Mononuclear cell (primary cell): ENCODE measurements around the gene CTTNBP2. TPM values are rescaled to one million over a fixed set of nuclear protein-coding genes. Genes with fewer than 3 reads are reported as not detected.

Experiments used
- H3K27me3 ChIP-seq: 2 replicates; pipeline ENCODE4 v1.6.0; 2011; ENCODE audit warnings: low read length, control low read depth; ENCODE audit not compliant: insufficient read depth
- H3K4me1 ChIP-seq: 2 replicates; pipeline ENCODE4 v1.5.1; 2011; ENCODE audit warnings: mild to moderate bottlenecking, low read length, control low read depth; ENCODE audit not compliant: insufficient read depth
- H3K4me3 ChIP-seq: 2 replicates; pipeline ENCODE4 v1.5.1; 2011; ENCODE audit warnings: mild to moderate bottlenecking, low read length, moderate library complexity
- H3K9me3 ChIP-seq: 2 replicates; pipeline ENCODE4 v1.5.1; 2011; ENCODE audit warnings: low read depth, mild to moderate bottlenecking, control low read depth, low read length
- total RNA-seq: library from RNA; depleted of rRNA; stranded (reverse); fragments of >200 nt; gene quantifications from one replicate; pipeline ENCODE4 v1.2.3, GENCODE V29; 2012

CTTNBP2 gene
- total RNA-seq, 1 donor: 0.10 TPM

DNA sequence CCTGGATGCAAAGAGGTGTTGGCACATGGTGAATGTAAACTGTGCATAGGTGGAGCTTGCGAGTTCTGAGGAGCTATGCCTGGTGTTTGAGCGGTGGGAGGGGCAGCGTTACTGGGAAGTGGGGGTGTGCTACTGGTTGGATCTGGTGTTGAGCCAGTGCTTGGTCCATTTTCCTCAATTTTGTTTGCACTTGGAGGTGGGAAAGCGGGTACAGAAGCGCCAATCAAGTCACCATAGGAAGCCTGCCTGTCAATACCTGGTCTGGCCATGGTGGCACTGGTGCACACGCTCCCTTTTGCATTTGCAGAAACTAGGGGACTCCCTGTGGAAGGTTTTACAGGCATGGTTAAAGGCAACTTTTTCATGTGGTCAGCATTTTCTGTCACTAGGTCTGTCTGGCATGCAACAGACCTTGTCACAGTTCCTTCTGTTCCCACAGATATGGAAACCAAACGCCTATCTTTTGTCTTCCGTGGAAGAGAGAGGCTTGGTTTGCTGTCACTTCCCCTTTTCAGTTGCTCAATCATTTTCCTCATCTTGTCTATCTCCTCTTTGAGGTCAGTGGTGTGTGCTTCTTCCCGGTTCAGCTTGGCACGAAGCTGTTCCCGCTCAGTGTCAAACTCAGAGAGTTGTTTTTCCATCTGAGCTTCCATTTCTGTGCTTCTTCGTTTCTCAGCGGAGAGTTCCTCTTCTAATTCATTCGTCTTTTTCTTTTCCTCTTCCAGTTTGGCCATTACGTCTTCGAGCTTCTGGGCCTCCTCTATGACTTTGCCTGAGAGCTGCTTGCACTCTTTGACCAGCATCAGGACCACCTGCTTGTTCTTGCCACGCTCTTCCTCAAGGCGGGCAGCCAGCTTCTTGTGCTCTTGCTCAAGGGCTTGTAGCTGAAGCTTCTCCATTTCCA lies 81.1 kb downstream of the CTTNBP2 start:
- Histone ChIP-seq H3K4me1 (peaks cover 14% of the 10 kb centered on the region), H3K9me3 (no peaks in the 10 kb centered on the region), H3K4me3 (no peak overlapping the region), H3K27me3 (no peaks in the 10 kb centered on the region)

DNA sequence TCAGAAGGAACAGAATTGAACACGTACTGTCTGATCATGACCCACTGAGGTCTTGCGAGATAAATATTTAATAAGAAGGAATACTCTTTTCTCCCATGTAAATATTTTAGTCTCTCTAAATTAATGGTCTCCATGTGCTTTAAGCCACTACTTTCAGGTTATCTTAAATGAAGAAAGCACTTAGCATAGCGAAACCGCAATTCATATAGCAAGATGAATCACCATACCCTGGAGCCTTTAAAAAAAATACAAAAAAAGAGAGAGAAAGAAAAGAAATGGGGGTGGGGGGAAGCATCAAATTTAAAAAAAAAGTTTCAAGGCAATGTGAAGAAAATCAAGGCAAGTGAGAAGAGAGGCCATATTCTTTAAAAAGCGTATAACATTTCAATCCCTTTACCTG lies 82.5 kb downstream of the CTTNBP2 start:
- no peak overlapping the region for H3K4me3 ChIP-seq
- no peaks in the 10 kb centered on the region for H3K9me3 ChIP-seq
- peaks cover 14% of the 10 kb centered on the region for H3K4me1 ChIP-seq

DNA sequence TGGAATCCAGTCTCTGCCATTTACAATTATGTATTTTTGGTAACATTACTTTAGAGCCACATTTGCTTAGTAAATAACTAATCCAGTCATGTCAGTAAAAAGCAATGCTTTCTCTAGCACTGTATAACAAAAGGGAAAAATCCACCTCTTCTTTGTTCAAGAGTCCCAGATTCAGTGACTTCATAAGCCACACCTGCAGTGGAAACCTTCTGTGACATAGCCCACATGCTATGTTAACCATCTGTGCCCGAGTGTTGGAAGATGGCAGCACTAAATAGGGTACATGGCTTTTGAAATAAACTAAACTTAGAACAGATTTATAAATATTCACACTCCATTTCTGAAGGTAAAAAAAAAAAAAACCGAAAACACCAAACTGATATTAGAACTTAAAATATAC lies 83.0 kb downstream of the CTTNBP2 start:
- no peaks in the 10 kb centered on the region for H3K9me3 ChIP-seq
- H3K4me1 ChIP-seq: peaks cover 14% of the 10 kb centered on the region
- no peak overlapping the region for H3K4me3 ChIP-seq
- no peaks in the 10 kb centered on the region for H3K27me3 ChIP-seq

More for the DNA sequence above, 82.5 kb downstream of the CTTNBP2 start:
- H3K27me3 ChIP-seq: no peaks in the 10 kb centered on the region

DNA sequence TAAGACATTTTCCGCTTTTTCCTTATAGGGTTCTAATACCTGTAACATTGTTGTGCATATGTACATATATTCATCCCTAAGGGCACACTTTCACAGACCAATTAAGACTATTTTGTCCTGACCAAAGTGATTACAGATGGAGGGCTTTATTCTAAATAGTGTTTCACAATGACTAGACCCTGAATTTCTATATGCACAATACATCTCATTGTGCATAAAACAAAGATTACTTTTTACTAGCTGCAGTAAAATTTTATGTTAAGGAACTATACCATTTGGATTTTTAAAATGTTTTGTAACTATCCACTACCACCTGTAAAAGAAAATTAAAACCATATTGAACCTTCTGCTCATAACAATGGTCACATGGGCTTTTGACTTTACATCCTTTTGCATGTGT lies 87.8 kb downstream of the CTTNBP2 start:
- H3K4me3 ChIP-seq: no peak overlapping the region
- no peaks in the 10 kb centered on the region for H3K27me3 ChIP-seq
- H3K9me3 ChIP-seq: no peaks in the 10 kb centered on the region
- H3K4me1 ChIP-seq: no peaks in the 10 kb centered on the region

DNA sequence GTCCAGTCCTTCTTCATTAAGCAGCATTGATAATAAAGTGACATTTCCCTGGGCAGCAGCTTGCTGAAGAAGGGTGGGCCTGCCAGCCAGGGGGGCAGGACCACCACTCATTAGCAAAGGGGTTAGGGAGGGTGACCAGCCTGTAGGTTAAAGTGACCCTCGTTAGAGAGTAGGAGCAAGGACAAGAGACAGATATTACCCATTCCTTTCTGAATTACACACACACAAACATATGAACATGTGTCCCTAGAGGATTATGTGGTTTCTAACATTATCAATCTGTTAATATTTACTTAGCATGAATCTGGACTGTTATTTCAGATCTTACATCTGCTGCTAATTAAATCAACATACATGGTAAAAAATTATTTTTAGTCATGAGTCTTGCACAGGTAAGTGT lies 88.9 kb downstream of the CTTNBP2 start:
- H3K4me3 ChIP-seq: no peak overlapping the region
- H3K9me3 ChIP-seq: no peaks in the 10 kb centered on the region
- no peaks in the 10 kb centered on the region for H3K27me3 ChIP-seq

DNA sequence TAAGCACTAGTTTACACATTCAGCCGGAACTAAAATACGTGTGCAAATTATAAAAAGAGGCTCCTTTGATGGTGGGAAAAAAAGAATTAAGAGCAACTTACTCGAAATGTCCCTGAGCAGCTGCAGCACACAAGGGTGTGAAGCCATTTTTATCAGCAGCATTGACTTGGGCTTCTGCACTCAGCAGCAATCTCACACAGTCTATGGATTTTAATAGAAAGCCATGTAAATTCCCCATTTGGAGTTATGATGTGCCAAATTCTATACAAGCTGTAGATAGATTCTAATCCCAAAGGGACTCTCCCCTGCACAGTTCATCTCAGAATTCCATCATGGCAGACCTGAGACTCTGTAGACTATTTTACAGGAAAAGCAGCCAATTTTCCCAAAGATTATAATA lies 90.5 kb downstream of the CTTNBP2 start:
- Histone ChIP-seq H3K4me3 (no peak overlapping the region), H3K27me3 (no peaks in the 10 kb centered on the region)

More for the DNA sequence above, 88.9 kb downstream of the CTTNBP2 start:
- no peaks in the 10 kb centered on the region for H3K4me1 ChIP-seq

DNA sequence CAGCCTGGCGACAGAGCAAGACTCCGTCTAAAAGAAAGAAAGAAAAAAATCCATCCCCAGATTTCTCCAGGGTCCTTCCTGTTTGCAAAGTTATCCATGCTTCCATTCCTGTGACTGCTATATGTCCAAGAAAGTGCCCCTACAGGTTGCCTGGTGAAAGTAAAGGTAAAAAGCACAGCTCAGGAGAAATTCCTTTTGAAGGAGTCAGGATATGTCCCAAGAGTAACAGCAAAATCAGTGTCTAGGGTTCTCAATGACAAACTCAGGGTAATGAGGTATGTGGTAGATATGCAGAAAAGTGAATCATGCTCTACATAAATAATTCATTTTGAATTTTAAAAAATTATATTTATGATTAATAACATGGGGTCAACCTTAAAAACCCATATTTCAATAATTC lies 91.5 kb downstream of the CTTNBP2 start:
- no peaks in the 10 kb centered on the region for H3K27me3 ChIP-seq

More for the DNA sequence above, 90.5 kb downstream of the CTTNBP2 start:
- no peaks in the 10 kb centered on the region for H3K9me3 ChIP-seq
- H3K4me1 ChIP-seq: no peaks in the 10 kb centered on the region

DNA sequence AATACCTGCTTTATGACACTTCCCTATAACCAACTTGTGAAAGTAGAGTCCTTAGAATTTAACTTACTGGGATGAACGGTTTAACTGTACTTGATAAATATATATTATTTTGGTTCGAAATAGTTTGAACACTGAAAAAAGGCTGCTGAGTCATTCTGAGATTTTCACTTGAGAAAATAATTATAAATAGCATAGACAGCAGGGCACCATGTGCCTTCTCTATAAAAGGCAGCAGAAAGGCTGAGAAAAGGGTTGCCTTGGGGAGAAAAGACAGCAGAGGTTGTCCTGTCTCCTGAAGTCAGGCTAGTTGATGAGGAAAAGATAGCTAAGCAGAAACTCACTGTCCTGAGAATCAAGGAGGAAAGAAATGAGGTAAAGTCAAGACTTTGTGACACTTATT lies 92.4 kb downstream of the CTTNBP2 start:
- Histone ChIP-seq H3K27me3 (no peaks in the 10 kb centered on the region), H3K9me3 (no peaks in the 10 kb centered on the region), H3K4me1 (peaks cover 8% of the 10 kb centered on the region), H3K4me3 (no peak overlapping the region)

More for the DNA sequence above, 91.5 kb downstream of the CTTNBP2 start:
- H3K9me3 ChIP-seq: no peaks in the 10 kb centered on the region
- H3K4me1 ChIP-seq: no peaks in the 10 kb centered on the region
- H3K4me3 ChIP-seq: no peak overlapping the region

DNA sequence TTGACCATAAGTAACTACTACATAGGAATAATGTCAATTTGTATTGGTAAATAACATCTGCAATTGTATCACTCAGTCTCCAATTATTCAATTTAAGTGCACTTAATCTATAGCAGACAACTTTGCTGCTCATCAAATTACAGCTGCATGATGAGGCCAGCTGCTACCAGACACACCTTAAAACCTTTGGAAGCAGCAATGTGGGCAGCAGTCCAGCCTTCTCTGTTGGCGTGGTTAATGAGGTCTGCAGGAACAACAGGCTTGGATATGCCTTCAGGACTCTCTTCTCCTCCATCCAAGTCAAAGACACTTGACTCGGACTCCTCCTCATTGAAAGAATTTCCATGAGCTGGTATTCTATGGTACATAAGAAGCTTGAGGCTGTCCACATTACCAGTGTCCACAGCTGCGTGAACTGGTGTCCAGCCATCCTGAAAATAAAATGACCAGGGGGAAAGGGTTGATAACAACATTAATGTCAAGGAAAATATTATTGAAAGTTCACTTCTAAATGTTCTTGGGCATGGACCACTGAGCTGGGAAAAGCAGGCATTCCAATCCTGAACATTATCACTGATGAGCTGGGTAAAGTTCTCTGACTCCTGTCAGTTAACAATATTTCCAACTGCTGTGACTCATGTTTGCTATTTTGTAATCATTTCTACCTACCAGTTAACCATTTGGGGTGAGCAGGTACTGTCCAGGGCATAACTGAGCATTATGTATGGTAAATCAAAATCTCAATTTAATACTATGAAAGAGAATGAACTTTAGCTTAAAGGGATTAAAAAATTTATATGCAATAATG lies 95.7 kb downstream of the CTTNBP2 start:
- H3K9me3 ChIP-seq: no peaks in the 10 kb centered on the region
- H3K27me3 ChIP-seq: no peaks in the 10 kb centered on the region
- no peak overlapping the region for H3K4me3 ChIP-seq
- H3K4me1 ChIP-seq: peaks cover 31% of the 10 kb centered on the region

DNA sequence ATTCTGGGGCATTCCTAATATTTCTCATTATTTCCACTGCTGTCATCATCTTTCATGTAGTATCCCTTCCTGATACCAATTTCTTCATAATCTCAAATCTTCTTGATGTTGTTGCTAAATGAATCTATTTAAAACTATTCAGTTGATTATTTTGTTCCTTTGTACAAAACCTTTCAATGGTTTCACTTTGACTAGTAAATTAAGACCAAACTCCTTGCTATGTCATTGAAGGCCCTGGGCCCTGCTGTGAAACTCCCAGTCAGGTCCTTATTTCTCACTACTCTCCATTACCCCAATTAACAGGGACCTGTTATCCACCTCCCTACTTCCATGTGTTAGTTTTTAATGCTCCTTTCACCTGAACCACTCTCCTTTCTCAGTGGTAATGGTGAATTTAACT lies 97.0 kb downstream of the CTTNBP2 start:
- H3K9me3 ChIP-seq: no peaks in the 10 kb centered on the region
- H3K4me1 ChIP-seq: peaks cover 31% of the 10 kb centered on the region
- H3K27me3 ChIP-seq: no peaks in the 10 kb centered on the region
- no peak overlapping the region for H3K4me3 ChIP-seq

DNA sequence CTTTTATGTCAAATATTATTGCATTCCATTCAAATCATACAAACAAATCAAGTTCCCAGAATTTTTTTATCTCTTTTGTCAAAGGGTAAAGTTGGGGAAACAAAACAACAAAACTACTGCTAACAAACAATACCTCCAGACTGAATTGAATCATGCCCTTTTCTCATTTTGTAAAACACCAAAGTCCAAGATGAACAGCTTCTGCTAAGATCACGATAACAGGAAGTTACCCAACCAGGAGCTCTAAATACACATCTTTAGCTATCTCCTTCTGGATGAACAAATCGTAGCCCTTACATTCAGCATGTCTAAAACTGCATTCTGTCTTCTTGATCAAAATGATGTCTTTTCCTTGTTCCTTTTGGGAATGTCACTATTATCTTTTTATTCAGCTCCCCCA lies 97.4 kb downstream of the CTTNBP2 start:
- no peaks in the 10 kb centered on the region for H3K9me3 ChIP-seq
- H3K4me3 ChIP-seq: no peak overlapping the region
- no peaks in the 10 kb centered on the region for H3K27me3 ChIP-seq
- peaks cover 31% of the 10 kb centered on the region for H3K4me1 ChIP-seq

DNA sequence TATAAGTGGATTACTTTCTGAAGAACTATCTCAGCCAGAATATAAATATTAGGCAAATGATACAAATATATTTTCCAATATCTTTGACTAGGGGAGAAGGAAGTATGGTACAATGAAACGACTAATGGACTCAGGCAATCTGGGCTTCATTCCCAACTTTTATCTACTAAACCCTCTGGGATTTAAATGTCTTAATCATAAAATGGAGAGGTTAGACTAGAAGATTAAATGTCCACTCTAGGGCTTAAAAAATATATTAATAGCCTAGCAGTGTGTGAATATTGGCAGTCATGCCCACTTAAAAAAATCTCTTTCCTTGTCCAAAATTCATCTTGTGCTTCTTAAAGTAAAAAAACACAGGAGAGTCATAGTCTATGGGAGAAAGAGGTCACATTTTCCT lies 98.3 kb downstream of the CTTNBP2 start:
- Histone ChIP-seq H3K4me1 (peaks cover 31% of the 10 kb centered on the region), H3K9me3 (no peaks in the 10 kb centered on the region), H3K4me3 (no peak overlapping the region), H3K27me3 (no peaks in the 10 kb centered on the region)

DNA sequence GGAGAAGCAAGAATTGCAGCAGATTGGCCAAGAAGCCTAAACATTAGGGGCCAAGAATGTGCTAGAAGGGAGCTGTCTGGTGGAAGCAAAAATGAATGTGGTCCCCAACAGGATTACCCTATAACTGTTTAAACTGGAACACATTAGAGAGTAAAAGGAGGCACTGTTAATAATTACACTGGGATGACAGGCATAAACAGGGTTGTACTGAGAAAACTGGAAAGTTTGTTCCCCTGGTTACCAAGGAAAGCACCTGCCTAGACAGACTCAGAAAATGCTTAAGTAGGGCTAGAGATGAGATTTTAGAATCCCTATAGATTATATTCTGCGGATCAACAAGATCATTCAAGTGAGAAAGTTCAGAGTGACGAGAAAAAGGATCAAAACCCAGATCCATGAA lies 100.8 kb downstream of the CTTNBP2 start:
- no peaks in the 10 kb centered on the region for H3K9me3 ChIP-seq

DNA sequence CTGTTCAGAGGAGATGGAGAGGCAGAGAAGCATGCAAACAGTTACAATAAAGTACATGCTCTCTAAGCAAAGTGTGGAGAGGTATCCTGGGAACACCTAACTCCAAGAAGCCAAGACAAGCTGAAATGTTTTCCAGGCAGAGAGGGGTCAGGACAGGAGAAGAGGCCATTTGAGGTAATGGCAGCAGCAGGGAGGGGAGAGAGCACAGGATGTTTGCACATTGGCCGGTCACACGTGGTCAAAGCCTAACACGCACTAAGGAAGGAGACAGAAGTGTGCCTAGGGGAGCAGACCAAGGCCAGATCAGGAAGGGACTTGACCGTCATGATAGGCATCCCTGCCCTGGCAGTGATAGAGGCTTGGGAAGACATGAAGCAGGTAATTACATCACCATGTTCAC lies 101.5 kb downstream of the CTTNBP2 start:
- Histone ChIP-seq H3K4me3 (no peak overlapping the region), H3K4me1 (peaks cover 31% of the 10 kb centered on the region), H3K27me3 (no peaks in the 10 kb centered on the region), H3K9me3 (no peaks in the 10 kb centered on the region)

More for the DNA sequence above, 100.8 kb downstream of the CTTNBP2 start:
- no peaks in the 10 kb centered on the region for H3K27me3 ChIP-seq
- no peak overlapping the region for H3K4me3 ChIP-seq
- H3K4me1 ChIP-seq: peaks cover 31% of the 10 kb centered on the region

DNA sequence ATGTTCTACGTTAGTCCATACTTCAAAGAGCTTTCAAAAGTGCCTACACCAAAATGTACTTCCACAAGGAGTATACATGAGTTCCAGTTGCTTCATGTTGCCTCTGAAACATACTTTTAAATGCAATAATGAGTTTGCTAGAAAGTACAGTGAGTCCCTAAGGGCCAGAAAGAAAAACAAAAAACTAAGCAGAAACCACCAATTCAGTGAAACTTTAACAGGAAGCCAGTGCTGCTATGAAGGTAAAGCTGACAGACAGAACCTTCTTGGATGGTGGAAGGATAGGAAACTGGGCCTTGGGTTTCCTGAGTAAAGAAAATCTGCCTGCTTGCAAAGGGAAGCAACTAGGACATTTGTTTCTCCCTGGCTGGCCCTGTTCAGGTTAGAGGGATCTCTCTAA lies 104.2 kb downstream of the CTTNBP2 start:
- Histone ChIP-seq H3K4me3 (no peak overlapping the region), H3K27me3 (no peaks in the 10 kb centered on the region), H3K4me1 (peaks cover 10% of the 10 kb centered on the region)

More for the DNA sequence above, 104.2 kb downstream of the CTTNBP2 start:
- no peaks in the 10 kb centered on the region for H3K9me3 ChIP-seq
